ENCODE measurements around the gene LRP1B.

Gene LRP1B

DNA sequence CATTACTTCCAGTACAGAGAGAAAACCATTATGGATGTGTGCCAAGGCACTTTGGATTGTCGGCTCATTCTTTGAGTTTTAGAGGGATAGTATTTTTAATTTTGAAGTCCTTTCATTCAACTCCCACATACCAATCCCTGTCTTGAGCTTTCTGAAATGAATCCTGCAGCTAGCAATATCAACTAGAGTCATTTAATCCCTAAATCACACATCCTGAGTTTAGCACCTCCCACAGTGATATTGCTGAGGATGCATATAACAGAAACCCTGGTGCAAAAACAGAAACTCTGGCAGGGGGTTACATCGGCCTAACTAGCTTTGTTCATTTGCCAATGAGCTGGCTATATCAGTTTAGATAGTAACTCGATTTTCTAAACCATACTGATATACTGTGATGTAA lies 427.3 kb downstream of the LRP1B start:
- no peak overlapping the region for H3K27ac ChIP-seq (ENCODE audit: insufficient read depth, low read length, poor library complexity, severe bottlenecking)

DNA sequence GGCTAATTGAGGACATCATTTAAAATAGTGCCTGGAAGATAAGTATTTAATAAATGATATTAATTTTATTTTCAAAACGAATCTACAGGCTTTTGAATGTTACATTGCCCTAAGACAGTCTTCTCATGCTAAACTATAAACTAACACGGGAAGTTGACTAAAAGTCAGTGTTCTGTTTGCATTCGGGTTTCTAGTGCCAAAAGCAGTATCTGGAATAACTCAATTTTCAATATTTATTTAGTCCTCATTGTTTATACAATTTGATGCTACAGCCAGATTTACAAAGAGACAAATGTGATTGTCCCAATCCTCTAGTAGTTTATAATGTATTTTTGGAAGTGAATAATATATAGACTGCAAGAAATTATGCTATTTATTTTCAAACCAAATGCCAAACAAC lies 429.2 kb downstream of the LRP1B start:
- Histone ChIP-seq H3K27me3 (replicated peaks; ENCODE audit: control insufficient read depth, insufficient read depth, low read length, poor library complexity, severe bottlenecking) (no peaks in the 10 kb centered on the region), H3K9me3 (ENCODE audit: control insufficient read depth, low read length) (no peaks in the 10 kb centered on the region), H3K4me1 (ENCODE audit: control insufficient read depth, insufficient read depth, low read length, poor library complexity, severe bottlenecking) (no peaks in the 10 kb centered on the region), H3K36me3 (ENCODE audit: control insufficient read depth, insufficient read depth, low read length) (no peaks in the 10 kb centered on the region), H3K4me3 (ENCODE audit: insufficient read depth, low read depth, low read length, poor library complexity, severe bottlenecking) (no peak overlapping the region), H3K27ac (ENCODE audit: insufficient read depth, low read length, poor library complexity, severe bottlenecking) (no peak overlapping the region)
- no peak for DNase-seq

More for the DNA sequence above, 427.3 kb downstream of the LRP1B start:
- no peak for DNase-seq
- Histone ChIP-seq H3K27me3 (replicated peaks; ENCODE audit: control insufficient read depth, insufficient read depth, low read length, poor library complexity, severe bottlenecking) (no peaks in the 10 kb centered on the region), H3K9me3 (ENCODE audit: control insufficient read depth, low read length) (no peaks in the 10 kb centered on the region), H3K36me3 (ENCODE audit: control insufficient read depth, insufficient read depth, low read length) (no peaks in the 10 kb centered on the region), H3K4me1 (ENCODE audit: control insufficient read depth, insufficient read depth, low read length, poor library complexity, severe bottlenecking) (no peaks in the 10 kb centered on the region), H3K4me3 (ENCODE audit: insufficient read depth, low read depth, low read length, poor library complexity, severe bottlenecking) (no peak overlapping the region)

DNA sequence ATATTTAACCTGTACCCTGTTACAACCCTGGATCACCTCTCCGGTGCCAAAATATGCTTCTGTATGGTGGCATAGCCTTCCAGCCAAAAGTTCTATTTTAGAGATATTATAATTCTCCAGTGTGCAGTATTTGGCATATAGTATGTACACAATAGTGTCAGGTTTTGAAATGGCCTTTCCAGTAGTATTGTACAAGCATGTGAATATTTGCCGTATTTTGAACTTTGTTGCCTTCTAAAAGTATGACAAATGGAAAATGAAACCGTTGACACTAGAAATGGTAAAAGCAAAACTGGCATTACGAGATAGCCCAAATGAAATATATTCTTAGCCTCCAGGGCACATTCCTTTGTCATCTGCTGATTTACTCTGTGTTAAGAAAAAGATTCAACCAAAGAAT lies 431.2 kb downstream of the LRP1B start:
- DNase-seq, result no peak

DNA sequence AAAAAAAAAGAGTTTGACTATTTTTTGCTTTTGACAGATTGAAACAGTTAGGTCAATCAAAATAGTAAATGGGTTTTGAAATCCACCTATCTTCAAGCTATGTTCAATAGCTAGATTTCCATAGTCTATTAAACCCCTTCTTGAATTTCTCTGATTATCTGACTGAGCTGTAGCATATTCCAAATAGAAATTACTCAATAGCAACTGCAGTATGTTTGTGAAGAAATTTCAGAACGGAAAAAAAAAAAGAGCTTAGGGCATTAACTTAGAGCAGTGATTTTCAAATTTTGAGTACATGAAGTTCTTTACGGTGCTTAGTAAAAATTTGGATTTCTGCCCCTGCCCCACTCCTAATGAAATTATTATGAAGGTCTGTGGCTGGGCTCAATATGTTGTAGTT lies 432.3 kb downstream of the LRP1B start:
- Histone ChIP-seq H3K27me3 (replicated peaks; ENCODE audit: control insufficient read depth, insufficient read depth, low read length, poor library complexity, severe bottlenecking) (no peaks in the 10 kb centered on the region), H3K36me3 (ENCODE audit: control insufficient read depth, insufficient read depth, low read length) (no peaks in the 10 kb centered on the region), H3K4me1 (ENCODE audit: control insufficient read depth, insufficient read depth, low read length, poor library complexity, severe bottlenecking) (no peaks in the 10 kb centered on the region), H3K9me3 (ENCODE audit: control insufficient read depth, low read length) (no peaks in the 10 kb centered on the region), H3K27ac (ENCODE audit: insufficient read depth, low read length, poor library complexity, severe bottlenecking) (no peak overlapping the region), H3K4me3 (ENCODE audit: insufficient read depth, low read depth, low read length, poor library complexity, severe bottlenecking) (no peak overlapping the region)
- DNase-seq, result no peak

More for the DNA sequence above, 431.2 kb downstream of the LRP1B start:
- Histone ChIP-seq H3K27ac (ENCODE audit: insufficient read depth, low read length, poor library complexity, severe bottlenecking) (no peak overlapping the region), H3K36me3 (ENCODE audit: control insufficient read depth, insufficient read depth, low read length) (no peaks in the 10 kb centered on the region), H3K4me3 (ENCODE audit: insufficient read depth, low read depth, low read length, poor library complexity, severe bottlenecking) (no peak overlapping the region), H3K9me3 (ENCODE audit: control insufficient read depth, low read length) (no peaks in the 10 kb centered on the region), H3K4me1 (ENCODE audit: control insufficient read depth, insufficient read depth, low read length, poor library complexity, severe bottlenecking) (no peaks in the 10 kb centered on the region), H3K27me3 (replicated peaks; ENCODE audit: control insufficient read depth, insufficient read depth, low read length, poor library complexity, severe bottlenecking) (no peaks in the 10 kb centered on the region)

DNA sequence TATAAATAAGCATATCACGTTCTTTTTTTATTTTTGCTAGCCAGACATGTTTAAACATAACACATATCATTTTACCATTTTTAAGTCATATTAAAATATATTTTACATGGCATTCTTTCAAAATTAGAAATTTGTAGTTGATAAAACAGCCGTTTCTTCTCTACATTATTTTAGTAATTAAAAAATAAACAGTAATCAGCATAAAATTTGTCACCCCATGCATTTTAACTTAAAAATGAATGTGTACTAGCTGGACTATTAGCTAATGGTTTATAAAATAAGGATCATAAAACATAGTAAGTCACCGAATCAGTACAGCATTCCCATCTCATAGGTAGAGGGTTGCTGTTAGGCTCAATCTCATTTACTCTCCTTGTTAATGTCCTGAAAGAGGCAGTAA lies 433.8 kb downstream of the LRP1B start:
- no peak overlapping the region for H3K27ac ChIP-seq (ENCODE audit: insufficient read depth, low read length, poor library complexity, severe bottlenecking)
- DNase-seq, result no peak

DNA sequence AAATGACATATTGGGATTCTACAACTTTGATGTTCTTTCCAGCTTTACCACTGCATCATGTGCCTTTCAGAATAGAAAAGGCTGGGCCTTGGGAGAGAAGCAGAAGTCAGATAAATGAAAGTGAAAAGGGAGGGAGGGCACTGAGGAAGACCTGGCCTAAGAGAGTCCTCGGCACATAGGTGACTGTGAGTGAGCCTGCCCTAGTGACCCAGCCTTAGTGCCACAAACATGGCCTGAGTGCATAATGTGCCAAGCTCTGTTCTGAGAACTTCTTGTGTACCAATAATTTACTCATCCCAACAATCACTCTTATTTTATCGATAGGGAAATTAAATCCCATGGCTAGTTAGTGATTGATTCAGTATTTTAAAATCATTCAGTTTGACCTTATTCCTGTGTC lies 436.6 kb downstream of the LRP1B start:
- Histone ChIP-seq H3K27me3 (replicated peaks; ENCODE audit: control insufficient read depth, insufficient read depth, low read length, poor library complexity, severe bottlenecking) (no peaks in the 10 kb centered on the region), H3K4me1 (ENCODE audit: control insufficient read depth, insufficient read depth, low read length, poor library complexity, severe bottlenecking) (no peaks in the 10 kb centered on the region), H3K27ac (ENCODE audit: insufficient read depth, low read length, poor library complexity, severe bottlenecking) (no peak overlapping the region), H3K4me3 (ENCODE audit: insufficient read depth, low read depth, low read length, poor library complexity, severe bottlenecking) (no peak overlapping the region), H3K9me3 (ENCODE audit: control insufficient read depth, low read length) (no peaks in the 10 kb centered on the region), H3K36me3 (ENCODE audit: control insufficient read depth, insufficient read depth, low read length) (no peaks in the 10 kb centered on the region)
- no peak for DNase-seq

More for the DNA sequence above, 433.8 kb downstream of the LRP1B start:
- Histone ChIP-seq H3K9me3 (ENCODE audit: control insufficient read depth, low read length) (no peaks in the 10 kb centered on the region), H3K4me3 (ENCODE audit: insufficient read depth, low read depth, low read length, poor library complexity, severe bottlenecking) (no peak overlapping the region), H3K4me1 (ENCODE audit: control insufficient read depth, insufficient read depth, low read length, poor library complexity, severe bottlenecking) (no peaks in the 10 kb centered on the region), H3K27me3 (replicated peaks; ENCODE audit: control insufficient read depth, insufficient read depth, low read length, poor library complexity, severe bottlenecking) (no peaks in the 10 kb centered on the region), H3K36me3 (ENCODE audit: control insufficient read depth, insufficient read depth, low read length) (no peaks in the 10 kb centered on the region)

DNA sequence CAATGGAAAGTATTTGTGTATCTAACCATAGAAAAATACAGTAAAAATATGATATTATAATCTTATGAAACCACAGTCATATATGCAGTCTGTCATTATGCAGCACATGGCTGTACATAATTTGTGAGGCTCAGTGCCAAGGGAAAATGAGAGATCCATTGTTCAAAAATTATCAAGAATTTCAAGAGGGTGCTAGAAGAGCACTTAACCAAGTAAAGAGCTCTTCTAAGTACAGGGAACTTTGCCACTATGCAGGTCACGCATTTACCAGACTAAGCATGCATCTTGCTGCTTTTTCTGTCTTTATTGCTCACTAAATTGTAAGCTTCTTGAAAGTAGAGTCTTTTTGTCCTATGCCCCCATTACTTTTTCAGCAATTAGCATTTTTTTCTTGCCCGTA lies 438.0 kb downstream of the LRP1B start:
- DNase-seq, result no peak
- no peaks in the 10 kb centered on the region for H3K4me1 ChIP-seq (ENCODE audit: control insufficient read depth, insufficient read depth, low read length, poor library complexity, severe bottlenecking)
- H3K27ac ChIP-seq (ENCODE audit: insufficient read depth, low read length, poor library complexity, severe bottlenecking), result no peak overlapping the region
- no peaks in the 10 kb centered on the region for H3K36me3 ChIP-seq (ENCODE audit: control insufficient read depth, insufficient read depth, low read length)
- no peaks in the 10 kb centered on the region for H3K9me3 ChIP-seq (ENCODE audit: control insufficient read depth, low read length)
- H3K27me3 ChIP-seq (replicated peaks; ENCODE audit: control insufficient read depth, insufficient read depth, low read length, poor library complexity, severe bottlenecking), result no peaks in the 10 kb centered on the region
- no peak overlapping the region for H3K4me3 ChIP-seq (ENCODE audit: insufficient read depth, low read depth, low read length, poor library complexity, severe bottlenecking)

DNA sequence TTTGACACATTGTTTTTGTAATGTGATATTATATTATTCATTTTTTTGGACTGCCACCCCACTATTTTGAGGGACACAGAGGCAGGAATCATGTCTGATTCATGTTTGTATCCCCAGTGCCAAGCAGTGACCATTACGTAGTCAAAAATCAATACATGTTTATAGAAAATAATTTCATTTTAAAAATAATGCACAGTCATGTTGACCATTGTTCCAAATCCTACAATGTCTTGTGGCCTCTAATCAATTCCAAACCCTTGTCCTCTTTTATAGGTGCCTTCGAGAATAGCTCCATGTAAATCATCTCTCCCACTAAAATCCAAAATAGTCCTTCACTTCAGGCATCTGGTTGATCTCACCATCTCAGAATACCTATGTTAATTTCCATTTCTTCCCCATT lies 454.7 kb downstream of the LRP1B start:
- H3K9me3 ChIP-seq (ENCODE audit: control insufficient read depth, low read length), result no peaks in the 10 kb centered on the region
- no peaks in the 10 kb centered on the region for H3K36me3 ChIP-seq (ENCODE audit: control insufficient read depth, insufficient read depth, low read length)
- DNase-seq, result no peak

DNA sequence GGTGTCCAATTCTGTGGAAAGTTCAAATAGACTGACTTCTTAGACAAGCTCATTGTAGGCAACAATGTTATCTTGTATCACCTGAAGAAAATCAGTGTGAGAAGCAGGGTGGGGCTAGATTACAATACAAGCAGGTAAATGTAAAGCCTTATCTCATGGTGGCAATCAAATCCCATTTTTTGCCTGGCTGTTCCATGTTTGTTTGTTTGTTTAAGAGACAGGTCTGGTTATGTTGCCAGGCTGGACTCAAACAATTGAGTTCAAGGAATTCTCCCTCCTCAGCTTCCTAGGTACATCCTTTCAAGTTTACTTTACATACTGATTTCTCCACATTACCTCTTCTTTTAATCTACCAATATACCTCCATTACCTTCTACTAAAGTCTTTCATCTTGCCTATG lies 464.6 kb downstream of the LRP1B start:
- H3K4me1 ChIP-seq (ENCODE audit: control insufficient read depth, insufficient read depth, low read length, poor library complexity, severe bottlenecking), result no peaks in the 10 kb centered on the region
- H3K27ac ChIP-seq (ENCODE audit: insufficient read depth, low read length, poor library complexity, severe bottlenecking), result no peak overlapping the region
- H3K4me3 ChIP-seq (ENCODE audit: insufficient read depth, low read depth, low read length, poor library complexity, severe bottlenecking), result no peak overlapping the region
- no peak for DNase-seq
- H3K27me3 ChIP-seq (replicated peaks; ENCODE audit: control insufficient read depth, insufficient read depth, low read length, poor library complexity, severe bottlenecking), result no peaks in the 10 kb centered on the region
- no peaks in the 10 kb centered on the region for H3K9me3 ChIP-seq (ENCODE audit: control insufficient read depth, low read length)
- no peaks in the 10 kb centered on the region for H3K36me3 ChIP-seq (ENCODE audit: control insufficient read depth, insufficient read depth, low read length)

More for the DNA sequence above, 454.7 kb downstream of the LRP1B start:
- Histone ChIP-seq H3K4me3 (ENCODE audit: insufficient read depth, low read depth, low read length, poor library complexity, severe bottlenecking) (no peak overlapping the region), H3K27ac (ENCODE audit: insufficient read depth, low read length, poor library complexity, severe bottlenecking) (no peak overlapping the region), H3K4me1 (ENCODE audit: control insufficient read depth, insufficient read depth, low read length, poor library complexity, severe bottlenecking) (no peaks in the 10 kb centered on the region), H3K27me3 (replicated peaks; ENCODE audit: control insufficient read depth, insufficient read depth, low read length, poor library complexity, severe bottlenecking) (no peaks in the 10 kb centered on the region)

DNA sequence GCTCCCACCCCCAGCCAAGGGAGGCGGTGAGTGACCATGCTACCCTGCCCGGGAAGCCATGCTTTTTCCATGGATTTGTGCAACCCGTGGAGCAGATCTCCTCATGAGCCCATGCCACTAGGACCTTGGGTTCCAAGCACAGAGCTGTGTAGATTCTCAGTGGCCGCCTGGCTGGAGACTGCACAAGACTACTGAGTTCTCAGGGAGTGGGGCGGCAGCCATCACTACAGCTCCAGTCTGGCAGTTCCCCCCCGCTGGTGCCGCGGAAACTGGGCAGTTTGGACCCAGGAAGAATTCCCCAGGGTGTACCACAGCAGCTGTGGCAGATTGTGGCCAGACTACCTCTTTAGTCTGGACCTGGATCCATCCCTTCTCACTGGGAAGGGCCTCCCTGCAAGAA lies 470.6 kb downstream of the LRP1B start:
- Histone ChIP-seq H3K27ac (ENCODE audit: insufficient read depth, low read length, poor library complexity, severe bottlenecking) (no peak overlapping the region), H3K4me1 (ENCODE audit: control insufficient read depth, insufficient read depth, low read length, poor library complexity, severe bottlenecking) (no peaks in the 10 kb centered on the region), H3K27me3 (replicated peaks; ENCODE audit: control insufficient read depth, insufficient read depth, low read length, poor library complexity, severe bottlenecking) (no peaks in the 10 kb centered on the region), H3K4me3 (ENCODE audit: insufficient read depth, low read depth, low read length, poor library complexity, severe bottlenecking) (no peak overlapping the region), H3K36me3 (ENCODE audit: control insufficient read depth, insufficient read depth, low read length) (no peaks in the 10 kb centered on the region), H3K9me3 (ENCODE audit: control insufficient read depth, low read length) (no peaks in the 10 kb centered on the region)
- DNase-seq, result no peak

DNA sequence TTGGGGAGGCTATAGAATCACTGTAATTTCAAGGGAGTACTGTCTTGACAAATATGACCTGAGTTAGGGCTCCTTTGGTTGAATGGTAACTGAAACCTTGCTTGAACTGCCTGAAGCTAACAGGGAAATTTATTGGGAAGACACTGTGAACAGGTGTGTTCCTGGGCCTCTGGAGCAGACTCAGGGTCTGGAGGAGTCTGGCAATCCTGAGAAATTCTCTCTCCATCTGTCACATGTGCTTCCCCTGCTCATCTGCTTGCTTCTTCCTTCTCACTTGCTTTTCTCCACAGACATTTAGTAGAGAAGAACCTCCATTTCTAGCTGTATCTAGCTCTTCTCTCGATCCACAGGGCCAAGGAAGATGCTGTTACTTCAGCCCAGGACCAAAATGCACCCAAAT lies 476.5 kb downstream of the LRP1B start:
- no peak for DNase-seq
- Histone ChIP-seq H3K27ac (ENCODE audit: insufficient read depth, low read length, poor library complexity, severe bottlenecking) (no peak overlapping the region), H3K36me3 (ENCODE audit: control insufficient read depth, insufficient read depth, low read length) (no peaks in the 10 kb centered on the region), H3K9me3 (ENCODE audit: control insufficient read depth, low read length) (no peaks in the 10 kb centered on the region), H3K4me1 (ENCODE audit: control insufficient read depth, insufficient read depth, low read length, poor library complexity, severe bottlenecking) (no peaks in the 10 kb centered on the region), H3K4me3 (ENCODE audit: insufficient read depth, low read depth, low read length, poor library complexity, severe bottlenecking) (no peak overlapping the region), H3K27me3 (replicated peaks; ENCODE audit: control insufficient read depth, insufficient read depth, low read length, poor library complexity, severe bottlenecking) (no peaks in the 10 kb centered on the region)

Data from effector memory CD4-positive, alpha-beta T cell (primary cell).